ENCODE results near the gene PRMT2. TPM values are rescaled to one million over a fixed set of nuclear protein-coding genes. Genes with fewer than 3 reads are reported as not detected.
A peak's percentile ranks its signal among the peaks of the same experiment; 100 is the strongest.

Gene PRMT2
- total and polyA plus RNA-seq, 2 experiments from 2014 or later: 51.9 to 56.9 TPM

- no peaks in the 10 kb centered on the region for H3K36me3 ChIP-seq (ENCODE audit: insufficient read depth)
- H3K27ac Mint-ChIP-seq: no peak overlapping the region
- H3K4me3 ChIP-seq: peak overlapping the region; percentile 56
- H3K4me1 Mint-ChIP-seq: 0 out of 3 replicates have a peak, but pooled peaks cover 2% of the 10 kb centered on the region
- no peak for TF ChIP-seq STAT1 (IDR thresholded peaks at IDR 0.05; ENCODE audit: unreplicated experiment)
- TF ChIP-seq ZNF114 (CRISPR knock-in tag; IDR thresholded peaks at IDR 0.05): no peak
- no peak for TF ChIP-seq JUNB (IDR thresholded peaks at IDR 0.05; ENCODE audit: unreplicated experiment)
- no peak for TF ChIP-seq ZNF331 (CRISPR knock-in tag; IDR thresholded peaks at IDR 0.05; ENCODE audit: low read depth)
- TF ChIP-seq CTCF (conservative IDR thresholded peaks at IDR 0.05; ENCODE audit: low read depth in 2 of 2): no peak
- TF ChIP-seq EZH2 (IDR thresholded peaks at IDR 0.05; ENCODE audit: low read depth, unreplicated experiment): no peak
- TF ChIP-seq ETS1 (IDR thresholded peaks at IDR 0.05): no peak
- TF ChIP-seq ZNF462 (CRISPR knock-in tag; IDR thresholded peaks at IDR 0.05): no peak
- no peak for TF ChIP-seq EZH2phosphoT487 (IDR thresholded peaks at IDR 0.05; ENCODE audit: unreplicated experiment)
- H3K27ac ChIP-seq (ENCODE audit: low read depth): no peak overlapping the region
- H3K79me2 ChIP-seq (replicated peaks; ENCODE audit: insufficient read depth): no peaks in the 10 kb centered on the region
- no peaks in the 10 kb centered on the region for H3K9me2 ChIP-seq (ENCODE audit: insufficient read depth)
- H3K4me2 ChIP-seq: peak overlapping the region; percentile 80
- peak; percentile 35 for DNase-seq (ENCODE audit: low spot score)
- peaks cover 8% of the 10 kb centered on the region for H3K27me3 Mint-ChIP-seq (ENCODE audit: insufficient read depth, low read depth, poor library complexity)
- peak overlapping the region; percentile 57; the same call in 2 of the 3 replicates for H3K4me3 Mint-ChIP-seq
- ATAC-seq: peak; percentile 52
- H3K36me3 Mint-ChIP-seq (ENCODE audit: low read depth): peaks cover 3% of the 10 kb centered on the region
- peak overlapping the region; percentile 60; the same call in 1 of the 2 replicates for H2AFZ ChIP-seq
- H4K20me1 ChIP-seq (replicated peaks; ENCODE audit: insufficient read depth): peaks cover 4% of the 10 kb centered on the region; the same call in 1 of the 2 replicates
- H3K27me3 ChIP-seq (ENCODE audit: insufficient read depth): peaks cover 4% of the 10 kb centered on the region; the same call in 1 of the 2 replicates
- H3K9me3 Mint-ChIP-seq: no peaks in the 10 kb centered on the region
- no peaks in the 10 kb centered on the region for H3K4me1 ChIP-seq (ENCODE audit: insufficient read depth)
- no peaks in the 10 kb centered on the region for H3F3A ChIP-seq (replicated peaks; ENCODE audit: low read depth)
These were observed 26.3 kb downstream of the PRMT2 start for GRCh38 chr21:46661642-46662366.

Data from GM23338 (cell line).